ENCODE measurements around the gene APLF. TPM values are rescaled to one million over a fixed set of nuclear protein-coding genes. Genes with fewer than 3 reads are reported as not detected.

The APLF gene
- total RNA-seq, 2 donors from 2014 or later, result 4.9 to 5.8 TPM

GRCh38 chr2:68464651-68465050 lies 2.7 kb upstream of the APLF start:
- no peak for ATAC-seq (ENCODE audit: insufficient number of reproducible peaks, low FRiP score, low read depth)
- TF ChIP-seq CTCF (IDR thresholded peaks at IDR 0.05), result no peak

DNA sequence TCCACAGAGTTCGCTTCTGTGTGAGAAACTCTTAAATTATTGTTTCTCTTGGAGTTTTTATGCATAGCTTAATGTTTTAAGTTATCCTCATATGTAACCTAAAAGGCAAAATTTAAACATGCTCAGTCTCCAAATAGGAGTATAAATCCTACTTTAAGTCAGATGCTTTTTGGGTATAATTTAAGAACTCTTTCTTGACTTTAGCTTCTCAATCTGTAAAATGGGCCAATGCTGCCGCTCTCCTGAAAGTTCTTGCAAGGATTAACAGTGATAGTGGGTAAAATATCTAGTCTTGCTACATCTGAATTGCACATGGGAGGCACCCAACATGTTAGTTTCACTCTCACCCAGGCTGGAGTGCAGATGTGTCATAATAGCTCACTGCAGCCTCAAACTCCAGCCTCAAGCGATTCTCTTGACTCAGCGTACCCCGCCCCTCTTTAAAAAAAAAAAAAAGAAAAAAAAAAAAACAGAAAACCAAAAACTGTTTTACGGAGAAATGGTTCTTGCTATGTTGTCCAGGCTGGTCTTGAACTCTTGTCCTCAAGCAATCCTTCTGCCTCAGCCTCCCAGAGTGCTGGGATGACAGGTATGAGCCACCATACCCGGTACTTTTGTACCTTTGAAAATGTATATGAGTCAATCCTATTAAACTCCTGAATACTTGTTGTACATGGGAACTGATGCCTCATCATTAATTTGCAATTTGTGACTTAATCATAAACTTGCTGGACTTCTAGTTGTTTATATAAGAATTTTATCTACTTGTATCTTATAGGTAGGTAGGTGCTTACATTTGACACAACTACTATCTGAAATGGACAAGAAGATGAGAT lies 2.1 kb upstream of the APLF start:
- Histone ChIP-seq H3K27me3 (replicated peaks; ENCODE audit: insufficient read depth) (no peaks in the 10 kb centered on the region), H3K36me3 (no peaks in the 10 kb centered on the region), H3K9me3 (no peaks in the 10 kb centered on the region), H3K4me3 (no peak overlapping the region), H3K4me1 (ENCODE audit: control insufficient read depth in 1 of 2, low read depth in 2 of 2) (peaks cover 4 to 21% of the 10 kb centered on the region in 2 donors), H3K27ac (no peak overlapping the region)
- TF ChIP-seq CTCF (IDR thresholded peaks at IDR 0.05), result no peak
- no peak for DNase-seq (ENCODE audit: low spot score)
- ATAC-seq (ENCODE audit: insufficient number of reproducible peaks, low FRiP score, low read depth), result no peak

More at GRCh38 chr2:68464651-68465050, 2.7 kb upstream of the APLF start:
- Histone ChIP-seq H3K9me3 (no peaks in the 10 kb centered on the region), H3K4me3 (no peak overlapping the region), H3K36me3 (no peaks in the 10 kb centered on the region), H3K4me1 (ENCODE audit: control insufficient read depth in 1 of 2, low read depth in 2 of 2) (peaks cover 4 to 21% of the 10 kb centered on the region in 2 donors), H3K27me3 (replicated peaks; ENCODE audit: insufficient read depth) (no peaks in the 10 kb centered on the region), H3K27ac (no peak overlapping the region)
- no peak for DNase-seq (ENCODE audit: low spot score)

GRCh38 chr2:68466361-68466777 lies 1.0 kb upstream of the APLF start:
- Histone ChIP-seq H3K4me1 (ENCODE audit: control insufficient read depth in 1 of 2, low read depth in 2 of 2) (peaks cover 4 to 21% of the 10 kb centered on the region in 2 donors), H3K36me3 (no peaks in the 10 kb centered on the region), H3K27me3 (replicated peaks; ENCODE audit: insufficient read depth) (no peaks in the 10 kb centered on the region), H3K9me3 (no peaks in the 10 kb centered on the region), H3K4me3 (peak overlapping the region; percentile 92), H3K27ac (peak overlapping the region; percentile 48 to 74)
- no peak for TF ChIP-seq CTCF (IDR thresholded peaks at IDR 0.05)
- ATAC-seq (ENCODE audit: insufficient number of reproducible peaks, low FRiP score, low read depth), result no peak
- DNase-seq (ENCODE audit: low spot score), result no peak

GRCh38 chr2:68466778-68467076 lies 658 bp upstream of the APLF start:
- no peak for DNase-seq (ENCODE audit: low spot score)
- TF ChIP-seq CTCF (IDR thresholded peaks at IDR 0.05), result no peak

GRCh38 chr2:68468801-68469200 lies 1.4 kb downstream of the APLF start:
- Histone ChIP-seq H3K27me3 (replicated peaks; ENCODE audit: insufficient read depth) (no peaks in the 10 kb centered on the region), H3K27ac (no peak overlapping the region), H3K9me3 (no peaks in the 10 kb centered on the region), H3K36me3 (no peaks in the 10 kb centered on the region), H3K4me1 (ENCODE audit: control insufficient read depth in 1 of 2, low read depth in 2 of 2) (peaks cover 4 to 21% of the 10 kb centered on the region in 2 donors), H3K4me3 (no peak overlapping the region)
- DNase-seq (ENCODE audit: low spot score), result no peak
- ATAC-seq (ENCODE audit: insufficient number of reproducible peaks, low FRiP score, low read depth), result no peak
- TF ChIP-seq CTCF (IDR thresholded peaks at IDR 0.05), result no peak

More at GRCh38 chr2:68466778-68467076, 658 bp upstream of the APLF start:
- Histone ChIP-seq H3K4me3 (peak overlapping the region; percentile 92), H3K27ac (peak overlapping the region; percentile 48 to 74), H3K27me3 (replicated peaks; ENCODE audit: insufficient read depth) (no peaks in the 10 kb centered on the region), H3K9me3 (no peaks in the 10 kb centered on the region), H3K4me1 (ENCODE audit: control insufficient read depth in 1 of 2, low read depth in 2 of 2) (peaks cover 4 to 21% of the 10 kb centered on the region in 2 donors), H3K36me3 (no peaks in the 10 kb centered on the region)
- no peak for ATAC-seq (ENCODE audit: insufficient number of reproducible peaks, low FRiP score, low read depth)

All from thoracic aorta (tissue), 2 donors.